Sigmoid colon (tissue), 4 donors: ENCODE data around the gene HADHA.

Source experiments
- CTCF ChIP-seq, 4 experiments: fragments of 450-650 bp in 3 of 4; fragments of 200-600 bp in 1 of 4; IDR thresholded peaks; one replicate each; pipeline ENCODE4 v1.5.1; 2016 to 2019; ENCODE audit warnings: antibody characterized with exemption in 4 of 4, mild to moderate bottlenecking in 3 of 4, moderate library complexity in 2 of 4
- EP300 ChIP-seq, 4 donors: sonication (generic); formaldehyde crosslinking; IDR thresholded peaks; one replicate each; pipeline ENCODE4 v1.6.1; 2017; ENCODE audit warnings: antibody characterized with exemption in 4 of 4
- POLR2A ChIP-seq, 2 donors: fragments of 450-650 bp; IDR thresholded peaks; one replicate each; pipeline ENCODE4 v1.6.1; 2016; ENCODE audit warnings: antibody characterized with exemption in 2 of 2, mild to moderate bottlenecking in 2 of 2, moderate library complexity in 2 of 2
- POLR2AphosphoS5 ChIP-seq, 4 donors: sonication (generic); formaldehyde crosslinking; IDR thresholded peaks; one replicate each; pipeline ENCODE4 v1.6.1; 2017; ENCODE audit warnings: antibody characterized with exemption in 4 of 4

GRCh38 chr2:26162963-26163362 lies 81.5 kb downstream of the HADHA start:
- TF ChIP-seq POLR2A (IDR thresholded peaks at IDR 0.05) (no peak), CTCF (IDR thresholded peaks at IDR 0.05) (no peak), POLR2AphosphoS5 (IDR thresholded peaks at IDR 0.05) (no peak), EP300 (IDR thresholded peaks at IDR 0.05) (no peak)
